Activated CD8-positive, alpha-beta memory T cell treated with anti-CD3 and anti-CD28 coated beads, Interleukin-2, amount 10 ng/mL, durations not matched to agents 7 days and 5 days (primary cell): ENCODE results near the gene PRKCE. TPM values are rescaled to one million over a fixed set of nuclear protein-coding genes. Genes with fewer than 3 reads are reported as not detected.

ENCODE experiments used
- ATAC-seq: fragments of 150-1000 bp; cut with Tn5 transposase; one replicate; pipeline ENCODE4 v1.10.0; 2021; ENCODE audit warnings: moderate library complexity
- CTCF ChIA-PET: fragments of 350-600 bp; sonication (Branson Sonifier 250); formaldehyde crosslinking; loops from one replicate; lab custom pipeline; 2021; ENCODE audit warnings: antibody characterized with exemption; lab: Charles Lee
- DNase-seq: peaks from one replicate; pipeline ENCODE4 v3.0.0-alpha.2; 2020
- H3K27ac Mint-ChIP-seq: one replicate; pipeline ENCODE4 v1.8.0; 2021; ENCODE audit warnings: mild to moderate bottlenecking, mixed read lengths
- H3K27me3 Mint-ChIP-seq: one replicate; pipeline ENCODE4 v1.8.0; 2021; ENCODE audit warnings: mixed read lengths
- H3K36me3 Mint-ChIP-seq: one replicate; pipeline ENCODE4 v1.8.0; 2021; ENCODE audit warnings: mild to moderate bottlenecking, mixed read lengths
- H3K4me1 Mint-ChIP-seq: one replicate; pipeline ENCODE4 v1.8.0; 2021; ENCODE audit warnings: mixed read lengths
- H3K4me3 Mint-ChIP-seq: one replicate; pipeline ENCODE4 v1.8.0; 2021; ENCODE audit warnings: mild to moderate bottlenecking, moderate library complexity, mixed read lengths
- H3K9me3 Mint-ChIP-seq: one replicate; pipeline ENCODE4 v1.8.0; 2022; ENCODE audit warnings: low read depth, mixed read lengths
- total RNA-seq, 2 experiments: library from RNA; stranded (reverse); gene quantifications; one replicate each; pipeline ENCODE4 v1.2.3, GENCODE V29; 2021

The PRKCE gene
- total RNA-seq, 2 experiments from 2014 or later, result 16.7 to 39.2 TPM

GRCh38 chr2:45980161-45980865, 328.8 kb downstream of the PRKCE start:
- CTCF ChIA-PET, result interaction anchor here (1.6 to 3.5 kb wide), 2 partner anchors 12 to 671 kb away, joined by 3 to 15 read pairs; no protein-coding TSS in a partner anchor
- H3K27me3 Mint-ChIP-seq, result no peaks in the 10 kb centered on the region
- no peak for DNase-seq
- H3K4me1 Mint-ChIP-seq, result peaks cover 12% of the 10 kb centered on the region
- ATAC-seq, result no peak
- H3K36me3 Mint-ChIP-seq, result peaks cover 3% of the 10 kb centered on the region
- H3K27ac Mint-ChIP-seq, result no peak overlapping the region
- no peaks in the 10 kb centered on the region for H3K9me3 Mint-ChIP-seq
- H3K4me3 Mint-ChIP-seq, result no peak overlapping the region

GRCh38 chr2:45981384-45981930, 330.0 kb downstream of the PRKCE start:
- ATAC-seq (no peak), DNase-seq (no peak)
- H3K9me3 Mint-ChIP-seq, result no peaks in the 10 kb centered on the region
- no peak overlapping the region for H3K4me3 Mint-ChIP-seq
- H3K27ac Mint-ChIP-seq, result no peak overlapping the region
- no peaks in the 10 kb centered on the region for H3K27me3 Mint-ChIP-seq
- H3K4me1 Mint-ChIP-seq, result peaks cover 12% of the 10 kb centered on the region
- CTCF ChIA-PET, result interaction anchor here (1.6 to 3.5 kb wide), 2 partner anchors 11 to 670 kb away, joined by 3 to 15 read pairs; no protein-coding TSS in a partner anchor
- peaks cover 3% of the 10 kb centered on the region for H3K36me3 Mint-ChIP-seq

DNA sequence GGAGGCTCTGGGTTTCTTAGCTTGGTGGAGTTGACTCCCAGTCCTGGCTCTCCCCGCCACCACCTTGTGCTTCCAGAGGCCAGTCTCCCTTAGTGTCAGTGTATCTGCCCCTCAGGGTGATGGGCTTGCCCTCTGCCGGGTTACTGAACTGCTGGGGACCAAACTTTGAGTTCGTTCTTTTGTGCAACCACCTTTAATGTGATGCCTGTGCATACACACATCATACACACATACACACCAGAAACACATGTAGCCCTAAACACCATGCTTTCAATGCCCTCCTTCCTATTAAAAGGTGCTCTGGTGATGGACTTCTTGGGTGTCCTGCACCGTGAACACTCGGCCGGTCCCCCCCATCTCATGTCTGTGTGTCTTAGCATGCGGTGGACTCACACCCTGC, 330.6 kb downstream of the PRKCE start:
- DNase-seq (no peak), ATAC-seq (no peak)
- CTCF ChIA-PET, result interaction anchor here (3.5 kb wide), 1 partner anchor 11 kb away, joined by 15 read pairs; no protein-coding TSS in a partner anchor
- no peaks in the 10 kb centered on the region for H3K27me3 Mint-ChIP-seq
- no peak overlapping the region for H3K4me3 Mint-ChIP-seq
- no peaks in the 10 kb centered on the region for H3K9me3 Mint-ChIP-seq
- no peak overlapping the region for H3K27ac Mint-ChIP-seq
- peaks cover 12% of the 10 kb centered on the region for H3K4me1 Mint-ChIP-seq
- H3K36me3 Mint-ChIP-seq, result peaks cover 3% of the 10 kb centered on the region

DNA sequence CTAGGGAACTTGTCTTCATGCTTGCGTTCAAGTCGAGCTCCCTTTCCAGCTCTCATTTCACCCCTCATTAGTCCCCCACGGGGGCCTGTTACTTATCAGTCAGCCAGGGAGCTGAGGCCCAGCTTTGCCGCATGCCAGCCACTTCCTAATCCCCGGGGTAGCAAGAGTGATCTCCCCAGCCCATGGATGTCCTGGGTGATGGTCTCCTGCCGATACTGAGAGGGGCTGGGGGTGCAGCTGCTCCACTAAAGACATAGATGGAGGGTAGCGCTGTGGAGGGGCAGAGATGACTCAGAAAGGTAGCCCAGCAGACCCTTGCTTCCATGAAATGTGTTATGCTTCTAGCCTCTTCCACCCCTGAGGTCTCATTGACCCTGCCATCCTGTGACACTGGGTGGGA, 331.7 kb downstream of the PRKCE start:
- Mint-ChIP-seq H3K4me3 (no peak overlapping the region), H3K27ac (no peak overlapping the region)
- CTCF ChIA-PET, result interaction anchor here (3.5 kb wide), 1 partner anchor 10 kb away, joined by 15 read pairs; no protein-coding TSS in a partner anchor

DNA sequence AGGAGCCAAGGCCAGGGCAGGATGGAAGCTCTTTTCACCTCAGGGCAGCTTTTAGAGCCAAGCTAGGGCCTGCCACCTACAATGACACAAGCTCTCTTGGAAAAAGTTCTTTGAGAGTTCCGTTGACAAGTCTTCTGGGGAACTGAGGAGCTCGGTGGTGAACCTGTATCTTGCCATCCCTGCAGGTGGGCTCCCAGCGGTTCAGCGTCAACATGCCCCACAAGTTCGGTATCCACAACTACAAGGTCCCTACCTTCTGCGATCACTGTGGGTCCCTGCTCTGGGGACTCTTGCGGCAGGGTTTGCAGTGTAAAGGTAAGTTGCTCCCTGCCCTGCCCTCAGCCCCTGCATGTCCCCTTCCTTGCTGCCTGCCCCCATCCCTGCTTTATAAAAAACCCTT, 332.9 kb downstream of the PRKCE start:
- ATAC-seq (no peak), DNase-seq (no peak)
- H3K4me3 Mint-ChIP-seq, result no peak overlapping the region
- H3K36me3 Mint-ChIP-seq, result peaks cover 3% of the 10 kb centered on the region
- H3K27ac Mint-ChIP-seq, result no peak overlapping the region
- H3K4me1 Mint-ChIP-seq, result peaks cover 7% of the 10 kb centered on the region
- H3K9me3 Mint-ChIP-seq, result no peaks in the 10 kb centered on the region
- no peaks in the 10 kb centered on the region for H3K27me3 Mint-ChIP-seq
- CTCF ChIA-PET, result no interaction called here

More for the DNA sequence above, 331.7 kb downstream of the PRKCE start:
- DNase-seq (no peak), ATAC-seq (no peak)
- peaks cover 3% of the 10 kb centered on the region for H3K36me3 Mint-ChIP-seq
- H3K4me1 Mint-ChIP-seq, result peaks cover 12% of the 10 kb centered on the region
- H3K9me3 Mint-ChIP-seq, result no peaks in the 10 kb centered on the region
- H3K27me3 Mint-ChIP-seq, result no peaks in the 10 kb centered on the region

- CTCF ChIA-PET, result no interaction called here
- no peaks in the 10 kb centered on the region for H3K9me3 Mint-ChIP-seq
- H3K27me3 Mint-ChIP-seq, result no peaks in the 10 kb centered on the region
- no peak overlapping the region for H3K27ac Mint-ChIP-seq
- H3K36me3 Mint-ChIP-seq, result peaks cover 3% of the 10 kb centered on the region
- DNase-seq, result no peak
- peaks cover 2% of the 10 kb centered on the region for H3K4me1 Mint-ChIP-seq
- no peak for ATAC-seq
- H3K4me3 Mint-ChIP-seq, result no peak overlapping the region
Observed at GRCh38 chr2:45984896-45985473, 333.5 kb downstream of the PRKCE start.

GRCh38 chr2:45986509-45986908, 335.0 kb downstream of the PRKCE start:
- Mint-ChIP-seq H3K27ac (no peak overlapping the region), H3K4me1 (peaks cover 2% of the 10 kb centered on the region), H3K4me3 (no peak overlapping the region), H3K9me3 (no peaks in the 10 kb centered on the region), H3K36me3 (peaks cover 3% of the 10 kb centered on the region), H3K27me3 (no peaks in the 10 kb centered on the region)
- CTCF ChIA-PET, result no interaction called here
- DNase-seq (no peak), ATAC-seq (no peak)

DNA sequence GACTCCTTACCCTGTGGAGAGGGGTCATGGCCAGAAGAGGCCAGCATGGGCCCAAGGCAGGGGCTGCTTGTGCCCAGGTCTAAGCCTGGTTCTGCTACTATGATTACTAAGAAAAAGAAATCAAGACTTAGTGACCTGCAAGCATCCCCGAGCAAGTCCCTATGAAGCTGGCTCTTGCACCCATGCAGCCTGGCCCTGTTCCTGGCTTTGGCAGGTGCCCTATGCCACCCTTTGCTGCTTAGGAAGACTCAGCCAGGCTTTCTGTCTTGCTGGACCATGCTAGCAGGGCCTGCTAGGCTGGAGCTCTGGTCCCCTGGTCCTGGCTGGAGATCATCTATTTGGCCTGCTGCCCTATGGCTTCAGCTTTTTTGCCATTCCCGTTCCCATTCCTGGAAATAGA, 336.4 kb downstream of the PRKCE start:
- no peak for DNase-seq
- Mint-ChIP-seq H3K36me3 (no peaks in the 10 kb centered on the region), H3K9me3 (no peaks in the 10 kb centered on the region), H3K27ac (no peak overlapping the region), H3K4me3 (no peak overlapping the region), H3K4me1 (peaks cover 2% of the 10 kb centered on the region), H3K27me3 (no peaks in the 10 kb centered on the region)
- CTCF ChIA-PET, result no interaction called here
- no peak for ATAC-seq

GRCh38 chr2:45988879-45989278, 337.4 kb downstream of the PRKCE start:
- no peaks in the 10 kb centered on the region for H3K36me3 Mint-ChIP-seq
- no peaks in the 10 kb centered on the region for H3K9me3 Mint-ChIP-seq
- no peaks in the 10 kb centered on the region for H3K27me3 Mint-ChIP-seq
- no peak overlapping the region for H3K27ac Mint-ChIP-seq
- CTCF ChIA-PET, result no interaction called here
- ATAC-seq (no peak), DNase-seq (no peak)
- H3K4me3 Mint-ChIP-seq, result no peak overlapping the region
- peaks cover 5% of the 10 kb centered on the region for H3K4me1 Mint-ChIP-seq

DNA sequence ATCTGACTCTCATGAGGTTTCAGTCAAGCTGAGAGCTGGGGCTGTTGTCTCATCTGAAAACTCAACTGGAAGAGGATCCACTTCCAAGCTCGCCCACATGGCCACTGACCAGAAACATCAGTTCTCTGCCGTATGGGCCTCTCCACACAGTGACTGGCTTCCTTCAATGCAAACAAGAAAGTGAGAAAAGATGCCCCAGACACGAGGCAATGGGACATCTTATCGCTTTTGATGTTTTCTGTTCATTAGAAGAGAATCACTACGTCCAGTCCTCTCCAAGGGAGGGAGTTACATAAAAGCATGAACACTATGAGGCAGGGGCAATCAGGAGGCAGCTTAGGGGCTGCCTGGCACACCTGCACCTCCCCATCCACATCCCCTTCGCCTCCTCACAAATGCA, 338.7 kb downstream of the PRKCE start:
- no peaks in the 10 kb centered on the region for H3K36me3 Mint-ChIP-seq
- ATAC-seq (no peak), DNase-seq (no peak)
- CTCF ChIA-PET, result interaction anchor here (1.3 to 1.9 kb wide), 2 partner anchors 34 to 374 kb away, joined by 3 to 4 read pairs; no protein-coding TSS in a partner anchor
- peaks cover 4% of the 10 kb centered on the region for H3K4me1 Mint-ChIP-seq
- no peak overlapping the region for H3K27ac Mint-ChIP-seq
- no peaks in the 10 kb centered on the region for H3K9me3 Mint-ChIP-seq
- no peak overlapping the region for H3K4me3 Mint-ChIP-seq
- H3K27me3 Mint-ChIP-seq, result no peaks in the 10 kb centered on the region

DNA sequence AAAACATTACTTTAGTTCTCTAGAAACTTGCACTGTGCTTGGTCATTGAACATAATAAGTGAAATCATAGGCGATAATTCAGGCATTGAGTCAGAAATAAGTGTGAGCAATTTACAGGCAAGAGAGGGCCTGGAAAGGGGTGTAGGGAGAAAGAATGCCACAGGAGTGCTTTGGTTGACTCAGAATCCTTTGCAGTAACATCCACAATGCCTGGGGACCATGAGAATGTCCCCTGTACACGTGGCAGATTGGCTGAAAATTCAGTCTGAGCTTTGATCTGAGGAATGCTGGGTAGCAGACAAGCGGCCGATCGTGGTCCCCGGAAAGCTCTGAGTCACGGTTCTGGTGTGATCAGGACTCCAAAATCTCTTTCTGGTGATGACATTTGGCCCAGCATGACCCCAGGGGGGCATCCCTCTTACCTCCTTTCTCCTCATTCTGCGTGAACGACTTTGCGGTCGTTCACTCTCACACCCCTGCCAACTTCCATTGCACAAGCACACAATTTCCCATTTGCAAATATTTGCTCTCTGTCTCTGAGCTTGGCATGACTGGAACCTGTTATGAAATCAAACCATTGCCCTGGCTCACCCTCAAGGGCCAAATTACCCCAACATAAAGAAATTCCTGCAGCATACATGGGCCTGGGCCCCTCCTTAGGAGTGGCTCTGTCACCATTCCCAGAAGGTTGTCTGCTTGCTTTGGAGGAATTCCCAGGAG, 340.7 kb downstream of the PRKCE start:
- no peak overlapping the region for H3K27ac Mint-ChIP-seq
- no peak for DNase-seq

DNA sequence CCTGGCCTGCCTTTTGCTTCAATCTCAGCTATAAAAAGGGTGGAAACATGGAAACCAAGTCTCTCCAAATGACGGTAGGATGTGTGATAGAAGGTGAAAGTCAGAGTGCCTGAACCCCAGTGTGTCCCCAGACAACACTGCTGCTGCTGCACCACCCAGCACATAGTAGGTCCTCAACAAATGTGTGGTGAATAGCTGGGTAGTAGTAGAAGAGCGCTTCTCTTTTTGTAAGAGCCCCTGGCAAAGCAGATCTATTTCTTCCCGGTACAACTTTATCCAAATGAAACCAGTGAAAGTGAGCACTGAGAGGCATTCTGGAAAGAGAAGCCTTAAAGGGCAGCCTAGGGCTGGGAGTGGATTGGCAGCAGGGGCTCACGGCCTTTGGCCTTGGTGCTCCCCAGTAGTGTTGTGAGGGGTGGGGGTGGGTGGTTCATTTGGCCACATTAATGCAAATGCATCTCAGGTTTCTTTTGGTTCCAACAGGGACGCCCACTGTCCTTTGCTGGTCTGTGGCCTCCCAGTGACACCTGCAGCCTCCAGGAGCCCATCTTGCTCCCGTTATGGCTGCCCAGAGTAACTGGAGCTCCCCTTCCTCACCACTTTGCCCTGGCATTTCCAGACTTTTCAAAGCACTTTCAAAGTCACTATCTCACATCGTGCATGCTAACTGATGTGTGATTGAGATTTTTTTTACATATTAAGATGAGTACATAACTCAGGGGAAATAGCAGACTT, 341.4 kb downstream of the PRKCE start:
- Mint-ChIP-seq H3K4me1 (peaks cover 4% of the 10 kb centered on the region), H3K9me3 (no peaks in the 10 kb centered on the region), H3K27ac (no peak overlapping the region), H3K27me3 (no peaks in the 10 kb centered on the region), H3K4me3 (no peak overlapping the region), H3K36me3 (no peaks in the 10 kb centered on the region)
- DNase-seq, result no peak
- CTCF ChIA-PET, result interaction anchor here (0.8 to 3.0 kb wide), 22 partner anchors 11 to 658 kb away, joined by 3 to 36 read pairs (median 3); no protein-coding TSS in a partner anchor
- ATAC-seq, result no peak

More for the DNA sequence above, 340.7 kb downstream of the PRKCE start:
- ATAC-seq, result no peak
- no peaks in the 10 kb centered on the region for H3K9me3 Mint-ChIP-seq
- peaks cover 4% of the 10 kb centered on the region for H3K4me1 Mint-ChIP-seq
- no peaks in the 10 kb centered on the region for H3K36me3 Mint-ChIP-seq
- no peak overlapping the region for H3K4me3 Mint-ChIP-seq
- CTCF ChIA-PET, result interaction anchor here (1.4 to 3.0 kb wide), 3 partner anchors 11 to 464 kb away, joined by 3 to 36 read pairs (median 15); no protein-coding TSS in a partner anchor
- H3K27me3 Mint-ChIP-seq, result no peaks in the 10 kb centered on the region
